ENCODE data around the gene SOAT1. TPM values are rescaled to one million over a fixed set of nuclear protein-coding genes. Genes with fewer than 3 reads are reported as not detected.
"Not testable (repeated sequence)": the region's sequence is repeated elsewhere in the genome, so short reads cannot be mapped to it uniquely, and the experiment has no call there.

SOAT1 gene
- total RNA-seq, 2 donors from 2014 or later, result 34.2 to 41.9 TPM

DNA sequence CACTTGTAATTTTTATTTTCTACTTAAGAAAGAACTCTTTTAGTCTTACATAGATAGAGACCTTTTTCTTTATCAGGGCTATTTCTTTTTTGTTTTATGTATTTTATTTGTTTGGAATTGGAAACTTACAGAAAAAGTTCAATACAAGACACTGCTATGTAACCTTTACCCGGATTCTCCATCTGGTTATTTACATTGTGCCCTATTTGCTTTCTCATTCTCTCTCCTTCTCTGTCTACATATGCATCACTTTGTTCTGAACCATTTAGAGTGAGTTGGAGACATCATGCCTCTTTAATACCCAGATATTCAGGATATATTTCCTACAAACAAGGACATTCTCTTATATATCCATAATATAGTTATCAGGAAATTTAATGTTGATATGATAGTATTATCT, 90.4 kb downstream of the SOAT1 start:
- H3K27ac ChIP-seq (ENCODE audit: low read depth, low read length), result no peak overlapping the region
- Mint-ChIP-seq H3K4me3 (no peak overlapping the region), H3K27ac (no peak overlapping the region), H3K36me3 (ENCODE audit: low read depth) (no peaks in the 10 kb centered on the region), H3K27me3 (ENCODE audit: insufficient read depth) (no peaks in the 10 kb centered on the region), H3K4me1 (no peaks in the 10 kb centered on the region), H3K9me3 (no peaks in the 10 kb centered on the region)
- H3K4me1 ChIP-seq (ENCODE audit: control insufficient read depth, insufficient read depth, low read length), result no peaks in the 10 kb centered on the region
- no peaks in the 10 kb centered on the region for H3K36me3 ChIP-seq (ENCODE audit: control insufficient read depth, insufficient read depth, low read length)
- H3K9me3 ChIP-seq (ENCODE audit: control insufficient read depth, low read length), result no peaks in the 10 kb centered on the region
- no peak overlapping the region for H3K4me3 ChIP-seq (ENCODE audit: low read length)
- no peak for DNase-seq
- H3K27me3 ChIP-seq (ENCODE audit: control insufficient read depth, insufficient read depth, low read length, poor library complexity, severe bottlenecking), result no peaks in the 10 kb centered on the region
- WGBS, 2 experiments (ENCODE audit: insufficient coverage in 1 of 2, insufficient read length in 1 of 2), result 85% methylated on average over 1 of the region's 1 CpG; no CpG with 5 or more reads in 1 of the 2 experiments
- H3K9ac ChIP-seq (ENCODE audit: extremely low read depth, low read length, poor library complexity, severe bottlenecking), result no peak overlapping the region
- TF ChIP-seq, protein P1, sequence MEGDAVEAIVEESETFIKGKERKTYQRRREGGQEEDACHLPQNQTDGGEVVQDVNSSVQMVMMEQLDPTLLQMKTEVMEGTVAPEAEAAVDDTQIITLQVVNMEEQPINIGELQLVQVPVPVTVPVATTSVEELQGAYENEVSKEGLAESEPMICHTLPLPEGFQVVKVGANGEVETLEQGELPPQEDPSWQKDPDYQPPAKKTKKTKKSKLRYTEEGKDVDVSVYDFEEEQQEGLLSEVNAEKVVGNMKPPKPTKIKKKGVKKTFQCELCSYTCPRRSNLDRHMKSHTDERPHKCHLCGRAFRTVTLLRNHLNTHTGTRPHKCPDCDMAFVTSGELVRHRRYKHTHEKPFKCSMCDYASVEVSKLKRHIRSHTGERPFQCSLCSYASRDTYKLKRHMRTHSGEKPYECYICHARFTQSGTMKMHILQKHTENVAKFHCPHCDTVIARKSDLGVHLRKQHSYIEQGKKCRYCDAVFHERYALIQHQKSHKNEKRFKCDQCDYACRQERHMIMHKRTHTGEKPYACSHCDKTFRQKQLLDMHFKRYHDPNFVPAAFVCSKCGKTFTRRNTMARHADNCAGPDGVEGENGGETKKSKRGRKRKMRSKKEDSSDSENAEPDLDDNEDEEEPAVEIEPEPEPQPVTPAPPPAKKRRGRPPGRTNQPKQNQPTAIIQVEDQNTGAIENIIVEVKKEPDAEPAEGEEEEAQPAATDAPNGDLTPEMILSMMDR (conservative IDR thresholded peaks at IDR 0.05), result no peak

DNA sequence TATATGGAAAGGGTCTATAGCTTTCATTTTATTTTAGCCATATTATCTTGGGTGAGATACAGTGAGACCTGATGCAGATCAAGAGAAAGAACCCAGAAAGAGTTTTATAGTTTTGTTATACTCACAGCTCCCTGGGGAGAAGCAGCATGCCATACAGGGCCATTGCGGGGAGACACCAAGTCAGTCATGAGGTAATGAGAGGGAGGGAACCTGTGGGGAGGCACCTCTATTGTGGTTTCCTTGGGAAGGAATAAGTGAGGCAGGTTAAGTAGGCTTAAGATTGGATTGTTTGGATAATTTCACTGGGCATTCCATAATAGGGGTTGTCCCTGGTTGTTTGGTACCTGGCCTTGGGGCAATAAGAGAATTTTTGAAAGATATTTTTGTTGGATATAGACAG, 91.9 kb downstream of the SOAT1 start:
- no peak overlapping the region for H3K4me3 Mint-ChIP-seq
- DNase-seq, result no peak
- no peaks in the 10 kb centered on the region for H3K27me3 ChIP-seq (ENCODE audit: control insufficient read depth, insufficient read depth, low read length, poor library complexity, severe bottlenecking)

DNA sequence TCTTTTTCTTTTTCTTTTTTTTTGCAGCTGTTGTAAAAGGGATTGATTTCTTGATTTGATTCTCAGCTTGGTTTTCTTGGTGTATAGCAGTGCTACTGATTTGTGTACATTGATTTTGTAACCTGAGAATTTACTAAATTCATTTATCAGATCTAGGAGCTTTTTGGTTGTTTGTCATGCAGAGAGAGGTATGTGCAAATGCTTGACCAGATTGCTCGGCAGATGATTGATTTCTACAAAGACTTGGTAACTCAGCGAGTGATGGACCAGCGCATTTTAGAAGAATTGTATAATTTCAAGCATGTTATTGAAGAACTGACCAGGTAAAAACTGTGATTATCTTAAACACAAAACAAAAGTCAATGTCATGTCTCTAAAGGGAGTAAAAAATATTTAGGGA, 100.1 kb downstream of the SOAT1 start:
- no peaks in the 10 kb centered on the region for H3K27me3 ChIP-seq (ENCODE audit: control insufficient read depth, insufficient read depth, low read length, poor library complexity, severe bottlenecking)
- H3K9me3 ChIP-seq (ENCODE audit: control insufficient read depth, low read length), result peaks cover 8% of the 10 kb centered on the region
- DNase-seq, result no peak
- WGBS, 2 experiments (ENCODE audit: insufficient coverage in 1 of 2, insufficient read length in 1 of 2), result 91 to 100% methylated on average over 1 to 3 of the region's 3 CpGs
- Mint-ChIP-seq H3K27me3 (ENCODE audit: insufficient read depth) (no peaks in the 10 kb centered on the region), H3K36me3 (ENCODE audit: low read depth) (peaks cover 10% of the 10 kb centered on the region), H3K4me3 (no peak overlapping the region), H3K4me1 (no peaks in the 10 kb centered on the region), H3K27ac (no peak overlapping the region), H3K9me3 (peaks cover 27% of the 10 kb centered on the region)
- H3K4me1 ChIP-seq (ENCODE audit: control insufficient read depth, insufficient read depth, low read length), result no peaks in the 10 kb centered on the region
- H3K9ac ChIP-seq (ENCODE audit: extremely low read depth, low read length, poor library complexity, severe bottlenecking), result no peak overlapping the region
- H3K27ac ChIP-seq (ENCODE audit: low read depth, low read length), result no peak overlapping the region
- H3K36me3 ChIP-seq (ENCODE audit: control insufficient read depth, insufficient read depth, low read length), result no peaks in the 10 kb centered on the region
- TF ChIP-seq, protein P1 (conservative IDR thresholded peaks at IDR 0.05), result no peak
- H3K4me3 ChIP-seq (ENCODE audit: low read length), result no peak overlapping the region

More for the DNA sequence above, 91.9 kb downstream of the SOAT1 start:
- WGBS, 2 experiments (ENCODE audit: insufficient coverage in 1 of 2, insufficient read length in 1 of 2), result 89 to 100% methylated on average over 1 of the region's 1 CpG
- no peak overlapping the region for H3K27ac ChIP-seq (ENCODE audit: low read depth, low read length)
- Mint-ChIP-seq H3K9me3 (no peaks in the 10 kb centered on the region), H3K27ac (no peak overlapping the region), H3K36me3 (ENCODE audit: low read depth) (no peaks in the 10 kb centered on the region), H3K4me1 (no peaks in the 10 kb centered on the region), H3K27me3 (ENCODE audit: insufficient read depth) (no peaks in the 10 kb centered on the region)
- no peaks in the 10 kb centered on the region for H3K9me3 ChIP-seq (ENCODE audit: control insufficient read depth, low read length)
- no peaks in the 10 kb centered on the region for H3K4me1 ChIP-seq (ENCODE audit: control insufficient read depth, insufficient read depth, low read length)
- H3K4me3 ChIP-seq (ENCODE audit: low read length), result no peak overlapping the region
- TF ChIP-seq, protein P1 (conservative IDR thresholded peaks at IDR 0.05), result no peak
- H3K9ac ChIP-seq (ENCODE audit: extremely low read depth, low read length, poor library complexity, severe bottlenecking), result no peak overlapping the region
- H3K36me3 ChIP-seq (ENCODE audit: control insufficient read depth, insufficient read depth, low read length), result no peaks in the 10 kb centered on the region

DNA sequence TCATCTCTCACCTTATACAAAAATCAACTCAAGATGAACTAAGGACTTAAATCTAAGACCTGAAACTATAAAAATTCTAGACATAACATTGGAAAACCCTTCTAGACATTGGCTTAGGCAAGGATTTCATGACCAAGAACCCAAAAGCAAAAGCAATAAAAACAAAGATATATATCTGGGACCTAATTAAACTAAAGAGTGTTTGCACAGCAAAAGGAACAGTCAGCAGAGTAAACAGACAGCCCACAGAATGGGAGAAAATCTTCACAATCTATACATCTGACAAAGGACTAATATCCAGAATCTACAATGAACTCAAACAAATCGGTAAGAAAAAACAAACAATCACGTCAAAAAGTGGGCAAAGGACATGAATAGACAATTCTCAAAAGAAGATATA, 105.8 kb downstream of the SOAT1 start:
- H3K27ac Mint-ChIP-seq; H3K36me3 ChIP-seq (ENCODE audit: control insufficient read depth, insufficient read depth, low read length); DNase-seq; H3K4me3 Mint-ChIP-seq; H3K4me3 ChIP-seq (ENCODE audit: low read length); H3K9me3 Mint-ChIP-seq; H3K4me1 Mint-ChIP-seq; H3K27me3 ChIP-seq (ENCODE audit: control insufficient read depth, insufficient read depth, low read length, poor library complexity, severe bottlenecking); H3K27ac ChIP-seq (ENCODE audit: low read depth, low read length); H3K9me3 ChIP-seq (ENCODE audit: control insufficient read depth, low read length); H3K4me1 ChIP-seq (ENCODE audit: control insufficient read depth, insufficient read depth, low read length); H3K27me3 Mint-ChIP-seq (ENCODE audit: insufficient read depth); H3K9ac ChIP-seq (ENCODE audit: extremely low read depth, low read length, poor library complexity, severe bottlenecking); H3K36me3 Mint-ChIP-seq (ENCODE audit: low read depth): not testable (repeated sequence)
- 92% methylated on average over 2 of the region's 2 CpGs; no CpG with 5 or more reads in 1 of the 2 experiments for WGBS, 2 experiments (ENCODE audit: insufficient coverage in 1 of 2, insufficient read length in 1 of 2)
